ENCODE measurements around the gene SIGLEC6.
A peak's percentile ranks its signal among the peaks of the same experiment; 100 is the strongest.

SIGLEC6 gene

DNA sequence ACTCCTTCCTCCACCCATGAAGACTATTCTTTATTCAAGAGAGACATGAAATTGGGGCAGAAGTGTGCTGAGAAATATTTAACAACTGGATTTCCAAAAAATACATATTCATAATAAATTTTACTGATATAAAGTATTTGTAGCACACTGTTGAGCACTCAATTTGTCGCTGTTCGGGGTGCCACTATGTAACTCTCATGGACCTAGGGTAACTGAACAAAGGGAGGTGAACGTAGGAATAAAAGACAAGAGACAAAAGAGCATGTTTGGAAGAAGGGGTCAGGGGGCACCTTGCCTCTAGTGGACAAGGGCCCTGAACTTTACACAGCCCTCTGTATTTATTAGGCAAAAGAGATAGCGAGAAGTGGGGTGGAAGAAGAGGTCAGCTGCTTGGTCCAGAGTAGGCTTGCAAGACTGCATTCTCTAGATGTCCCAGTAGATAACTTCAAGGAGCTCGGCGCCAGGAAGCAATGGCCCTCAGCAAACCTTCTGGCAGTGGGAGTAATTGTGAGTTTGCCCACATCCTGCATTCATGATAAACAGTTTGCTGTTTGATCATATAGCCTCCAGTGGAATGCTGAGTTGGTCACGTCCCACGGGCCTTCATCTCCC lies 35.1 kb upstream of the SIGLEC6 start:
- TF ChIP-seq SPI1 (IDR thresholded peaks at IDR 0.05; ENCODE audit: low read depth, low read length) (no peak), POLR2AphosphoS5 (IDR thresholded peaks at IDR 0.05; ENCODE audit: low read depth, low read length) (no peak), PAX5 (IDR thresholded peaks at IDR 0.05; ENCODE audit: insufficient read depth, low read length, severe bottlenecking) (no peak), TAF1 (IDR thresholded peaks at IDR 0.05; ENCODE audit: low read depth, low read length) (no peak), POU2F2 (IDR thresholded peaks at IDR 0.05; ENCODE audit: low read depth, low read length) (no peak)
- FAIRE-seq = no peak
- no peak for DNase-seq (ENCODE audit: insufficient read length, low spot score)

DNA sequence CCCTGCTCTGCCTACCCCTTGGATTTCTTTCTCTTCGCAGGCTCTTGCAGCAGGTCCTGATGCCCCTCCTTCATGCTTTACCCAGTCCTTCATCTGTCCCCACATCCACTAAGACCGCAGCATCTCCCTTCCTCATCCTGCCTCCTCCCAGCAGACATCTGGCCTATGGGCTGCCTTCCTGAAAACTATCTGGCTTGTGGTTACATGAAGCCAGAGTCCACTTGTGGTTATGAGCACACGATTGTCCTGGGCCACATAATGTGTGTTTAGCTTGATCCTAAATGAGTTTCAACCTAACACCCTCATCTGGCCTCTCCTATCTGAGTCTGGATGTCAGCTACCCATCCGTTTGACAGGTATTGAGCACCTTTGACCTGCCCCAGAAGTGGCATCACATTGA lies 34.1 kb upstream of the SIGLEC6 start:
- peak; percentile 55 for FAIRE-seq
- TF ChIP-seq POLR2AphosphoS5 (IDR thresholded peaks at IDR 0.05; ENCODE audit: low read depth, low read length) (no peak), TAF1 (IDR thresholded peaks at IDR 0.05; ENCODE audit: low read depth, low read length) (no peak), SPI1 (IDR thresholded peaks at IDR 0.05; ENCODE audit: low read depth, low read length) (no peak), POLR2A (IDR thresholded peaks at IDR 0.05; ENCODE audit: low read depth, low read length) (no peak), PAX5 (IDR thresholded peaks at IDR 0.05; ENCODE audit: insufficient read depth, low read length, severe bottlenecking) (no peak), POU2F2 (IDR thresholded peaks at IDR 0.05; ENCODE audit: low read depth, low read length) (no peak)
- no peak for DNase-seq (ENCODE audit: insufficient read length, low spot score)

DNA sequence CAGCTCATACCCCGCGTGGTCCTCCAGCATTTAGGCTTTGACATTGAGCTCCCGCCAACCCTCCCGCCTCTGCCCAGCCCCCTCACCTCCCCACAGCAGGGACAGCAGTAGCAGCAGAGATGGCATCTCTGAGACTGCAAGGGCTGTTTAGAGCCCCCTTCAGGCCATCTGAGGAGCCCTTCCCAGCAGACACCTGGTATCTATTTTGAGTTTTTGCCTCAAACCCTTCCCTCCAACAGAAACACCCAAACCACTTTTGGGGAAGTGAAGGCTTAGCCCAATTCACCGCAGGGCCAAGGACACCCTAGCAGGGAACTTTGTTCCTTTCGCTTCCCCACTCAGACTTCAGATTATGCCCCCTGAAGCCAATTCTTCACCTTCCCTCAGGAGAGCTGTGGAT lies 33.3 kb upstream of the SIGLEC6 start:
- TF ChIP-seq PAX5 (IDR thresholded peaks at IDR 0.05; ENCODE audit: insufficient read depth, low read length, severe bottlenecking) (no peak), SPI1 (IDR thresholded peaks at IDR 0.05; ENCODE audit: low read depth, low read length) (peak; percentile 95), TAF1 (IDR thresholded peaks at IDR 0.05; ENCODE audit: low read depth, low read length) (no peak), POU2F2 (IDR thresholded peaks at IDR 0.05; ENCODE audit: low read depth, low read length) (0 out of 2 replicates have a peak, but pooled peaks have one; percentile 8)
- DNase-seq (ENCODE audit: insufficient read length, low spot score) (no peak), FAIRE-seq (peak; percentile 87)

DNA sequence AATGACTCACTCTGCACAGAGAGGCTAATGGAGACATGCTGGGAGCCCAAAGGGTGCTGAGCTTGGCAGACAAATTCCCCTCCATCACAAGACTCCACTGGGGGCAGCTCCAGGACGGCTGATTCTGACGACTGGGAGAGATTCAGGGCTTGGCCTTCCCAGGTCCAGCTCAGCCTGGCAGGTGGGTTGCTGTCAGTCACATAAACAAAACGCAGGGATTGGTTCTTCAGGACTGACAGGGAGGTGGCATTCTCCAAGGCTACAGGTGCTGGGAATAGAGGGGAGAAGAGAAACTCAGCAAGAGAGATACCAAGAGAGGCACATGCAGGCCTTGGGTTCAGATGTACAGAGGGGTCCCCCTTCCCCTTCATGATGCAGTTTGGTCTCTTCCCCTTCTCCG lies 28.9 kb upstream of the SIGLEC6 start:
- FAIRE-seq (no peak), DNase-seq (ENCODE audit: insufficient read length, low spot score) (no peak)
- TF ChIP-seq POLR2AphosphoS5 (IDR thresholded peaks at IDR 0.05; ENCODE audit: low read depth, low read length) = no peak
- no peak for TF ChIP-seq POLR2A (IDR thresholded peaks at IDR 0.05; ENCODE audit: low read depth, low read length)
- no peak for TF ChIP-seq TAF1 (IDR thresholded peaks at IDR 0.05; ENCODE audit: low read depth, low read length)
- no peak for TF ChIP-seq SPI1 (IDR thresholded peaks at IDR 0.05; ENCODE audit: low read depth, low read length)
- TF ChIP-seq PAX5 (IDR thresholded peaks at IDR 0.05; ENCODE audit: insufficient read depth, low read length, severe bottlenecking) = no peak
- TF ChIP-seq POU2F2 (IDR thresholded peaks at IDR 0.05; ENCODE audit: low read depth, low read length) = no peak

DNA sequence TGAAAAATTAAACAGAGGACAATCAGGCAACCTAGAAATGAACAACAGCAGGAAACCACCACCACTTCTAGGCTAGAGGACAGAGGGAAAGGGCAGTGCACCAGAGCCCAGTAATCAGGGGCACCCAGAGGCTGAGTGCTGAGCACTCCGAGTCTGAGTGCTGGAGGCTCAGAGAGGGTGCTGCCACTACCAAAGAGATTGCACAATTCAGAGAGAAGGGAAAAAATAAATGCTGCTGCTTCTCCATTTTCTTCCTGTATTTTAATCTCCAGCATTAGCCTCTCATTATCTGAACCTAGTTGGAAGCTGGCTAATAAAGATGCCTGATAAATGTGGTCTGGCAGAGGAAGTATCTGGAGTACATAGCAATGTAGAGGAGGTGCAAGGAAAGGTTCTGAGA lies 27.8 kb upstream of the SIGLEC6 start:
- DNase-seq (ENCODE audit: insufficient read length, low spot score) = no peak
- TF ChIP-seq POLR2AphosphoS5 (IDR thresholded peaks at IDR 0.05; ENCODE audit: low read depth, low read length) = no peak
- no peak for TF ChIP-seq SPI1 (IDR thresholded peaks at IDR 0.05; ENCODE audit: low read depth, low read length)
- no peak for TF ChIP-seq TAF1 (IDR thresholded peaks at IDR 0.05; ENCODE audit: low read depth, low read length)
- no peak for TF ChIP-seq POU2F2 (IDR thresholded peaks at IDR 0.05; ENCODE audit: low read depth, low read length)
- TF ChIP-seq PAX5 (IDR thresholded peaks at IDR 0.05; ENCODE audit: insufficient read depth, low read length, severe bottlenecking) = no peak
- no peak for TF ChIP-seq POLR2A (IDR thresholded peaks at IDR 0.05; ENCODE audit: low read depth, low read length)
- FAIRE-seq = no peak

DNA sequence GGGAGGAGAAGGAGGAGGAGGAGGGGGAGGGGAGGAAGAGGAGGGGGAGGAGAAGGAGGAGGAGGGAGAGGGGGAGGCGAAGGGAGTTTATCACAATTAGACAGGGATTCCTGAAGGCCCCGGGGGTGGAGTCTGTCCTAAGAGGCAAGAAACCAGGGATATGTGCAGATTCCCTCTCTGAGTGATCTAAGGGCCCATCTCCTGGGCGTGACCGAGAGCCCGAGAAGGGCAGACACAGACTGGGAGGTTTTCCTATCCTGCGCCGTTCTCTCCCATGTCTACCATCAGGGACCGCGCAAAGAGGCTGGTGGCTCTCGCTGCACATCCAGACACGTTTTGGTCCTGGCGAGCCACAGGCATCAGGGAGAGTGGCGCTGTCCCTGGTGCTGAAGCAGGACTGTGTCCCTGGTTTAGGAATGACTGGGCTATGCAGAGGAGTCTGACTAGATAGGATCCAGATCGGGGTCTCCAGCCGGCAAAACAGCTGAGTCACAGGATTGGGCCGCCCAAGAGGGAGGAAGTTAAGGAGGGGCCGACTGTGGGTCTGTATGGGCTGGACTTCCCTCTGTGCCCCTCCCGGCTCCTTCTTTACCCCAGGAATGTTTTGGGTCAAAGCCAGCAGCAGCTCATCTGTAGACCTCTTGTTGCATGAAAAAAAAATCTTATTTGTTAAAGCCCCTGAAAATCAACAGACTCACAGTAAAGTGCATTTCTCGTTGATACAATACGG lies 21.7 kb upstream of the SIGLEC6 start:
- FAIRE-seq = peak; percentile 74
- DNase-seq (ENCODE audit: insufficient read length, low spot score) = no peak
- no peak for TF ChIP-seq POU2F2 (IDR thresholded peaks at IDR 0.05; ENCODE audit: low read depth, low read length)
- no peak for TF ChIP-seq POLR2A (IDR thresholded peaks at IDR 0.05; ENCODE audit: low read depth, low read length)
- TF ChIP-seq POLR2AphosphoS5 (IDR thresholded peaks at IDR 0.05; ENCODE audit: low read depth, low read length) = no peak
- no peak for TF ChIP-seq SPI1 (IDR thresholded peaks at IDR 0.05; ENCODE audit: low read depth, low read length)
- no peak for TF ChIP-seq PAX5 (IDR thresholded peaks at IDR 0.05; ENCODE audit: insufficient read depth, low read length, severe bottlenecking)

DNA sequence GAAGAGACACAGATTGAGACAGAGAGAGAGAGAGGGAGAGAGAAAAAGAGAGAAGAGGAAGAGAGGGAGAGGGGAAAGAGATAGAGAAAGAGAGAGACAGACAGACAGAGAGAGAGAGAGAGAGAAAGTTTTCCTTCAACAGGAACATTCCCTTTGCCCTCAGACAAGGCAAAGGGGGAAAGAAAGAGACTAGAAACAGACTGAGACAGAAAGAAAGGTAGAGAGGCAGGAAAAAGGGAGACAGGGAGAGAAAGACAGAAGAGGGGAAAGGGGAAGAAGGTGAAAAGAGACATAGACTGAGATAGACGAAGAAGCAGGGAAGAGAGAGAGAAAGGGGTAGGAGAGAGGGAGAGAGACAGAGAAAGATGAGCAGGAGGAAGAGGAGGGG lies 21.1 kb upstream of the SIGLEC6 start:
- DNase-seq (ENCODE audit: insufficient read length, low spot score) (no peak), FAIRE-seq (no peak)
- TF ChIP-seq SPI1 (IDR thresholded peaks at IDR 0.05; ENCODE audit: low read depth, low read length) (no peak), PAX5 (IDR thresholded peaks at IDR 0.05; ENCODE audit: insufficient read depth, low read length, severe bottlenecking) (no peak), TAF1 (IDR thresholded peaks at IDR 0.05; ENCODE audit: low read depth, low read length) (no peak), POU2F2 (IDR thresholded peaks at IDR 0.05; ENCODE audit: low read depth, low read length) (no peak), POLR2A (IDR thresholded peaks at IDR 0.05; ENCODE audit: low read depth, low read length) (no peak), POLR2AphosphoS5 (IDR thresholded peaks at IDR 0.05; ENCODE audit: low read depth, low read length) (no peak)

DNA sequence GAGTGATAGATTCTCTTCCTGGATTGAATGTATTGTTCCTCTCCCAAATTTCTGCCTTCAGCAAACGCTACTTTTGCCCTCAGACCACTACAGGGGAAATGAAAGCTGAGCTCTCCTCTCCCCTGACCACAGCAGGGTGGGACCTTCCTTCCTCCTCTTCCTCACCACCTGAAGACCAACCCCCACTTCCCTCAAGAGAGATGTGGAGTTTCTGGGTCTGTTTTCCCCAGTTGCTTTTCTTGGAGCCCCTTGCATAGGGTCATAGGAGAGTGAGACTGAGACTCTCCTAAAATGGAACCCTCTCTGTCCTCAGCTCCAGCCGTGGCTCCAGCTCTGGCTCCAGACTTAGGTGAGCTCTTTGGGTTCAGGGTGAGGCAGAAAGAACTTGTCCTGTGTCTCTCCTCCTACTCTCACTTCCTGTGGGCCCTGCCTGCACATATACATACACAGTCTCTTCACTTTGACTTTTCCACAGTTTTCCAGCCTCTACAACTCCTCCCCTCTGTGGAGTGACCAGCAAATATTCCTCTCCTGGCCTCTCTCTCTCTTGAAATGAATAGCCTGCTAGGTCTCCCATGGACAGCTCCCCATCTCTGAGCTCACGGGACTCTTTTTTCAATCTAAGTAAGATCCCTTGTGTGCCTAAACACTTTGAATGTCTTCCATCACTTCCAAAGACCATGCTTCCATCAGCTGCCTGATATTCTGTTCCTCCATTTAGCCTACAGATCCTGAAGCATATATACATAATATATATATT lies 20.4 kb upstream of the SIGLEC6 start:
- no peak for DNase-seq (ENCODE audit: insufficient read length, low spot score)
- peak; percentile 16 for FAIRE-seq
- TF ChIP-seq SPI1 (IDR thresholded peaks at IDR 0.05; ENCODE audit: low read depth, low read length) = peak; percentile 36; the same call in 1 of the 2 replicates
- no peak for TF ChIP-seq PAX5 (IDR thresholded peaks at IDR 0.05; ENCODE audit: insufficient read depth, low read length, severe bottlenecking)

DNA sequence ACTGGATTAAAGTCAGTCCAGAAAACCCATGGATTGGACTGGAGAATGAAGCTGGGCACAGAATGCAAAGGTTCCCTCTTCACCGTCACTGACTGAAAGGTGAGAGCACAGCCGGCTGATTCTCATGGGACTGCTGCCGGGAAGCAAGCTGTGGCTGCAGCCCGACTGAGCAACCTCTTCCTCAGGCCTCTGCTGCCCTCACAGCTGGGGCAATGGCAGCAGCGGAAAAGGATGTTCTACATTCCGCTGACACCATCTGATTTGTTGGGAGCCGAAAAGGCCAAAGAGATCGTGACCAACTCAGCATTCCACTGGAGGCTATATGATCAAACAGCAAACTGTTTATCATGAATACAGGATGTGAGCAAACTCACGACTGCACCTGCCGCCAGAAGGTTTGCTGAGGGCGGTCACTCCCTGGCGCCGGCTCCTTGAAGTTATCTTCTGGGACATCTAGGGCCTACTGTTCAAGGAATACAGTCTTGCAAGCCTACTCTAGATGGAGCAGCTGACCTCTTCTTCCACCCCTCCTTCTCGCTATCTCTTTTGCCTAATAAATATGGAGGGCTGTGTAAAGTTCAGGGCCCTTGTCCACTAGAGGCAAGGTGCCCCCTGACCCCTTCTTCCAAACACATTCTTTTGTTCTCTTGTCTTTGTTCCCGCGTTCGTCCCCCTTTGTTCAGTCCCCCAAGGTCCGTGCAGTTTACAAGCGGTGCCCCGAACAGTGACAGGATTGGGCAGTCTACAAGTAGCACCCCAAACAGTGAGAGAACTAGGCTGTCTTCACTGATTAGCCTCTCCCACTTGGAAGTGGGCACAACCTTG lies 19.6 kb upstream of the SIGLEC6 start:
- no peak for TF ChIP-seq POLR2AphosphoS5 (IDR thresholded peaks at IDR 0.05; ENCODE audit: low read depth, low read length)
- TF ChIP-seq POU2F2 (IDR thresholded peaks at IDR 0.05; ENCODE audit: low read depth, low read length) = no peak
- no peak for TF ChIP-seq POLR2A (IDR thresholded peaks at IDR 0.05; ENCODE audit: low read depth, low read length)
- no peak for TF ChIP-seq SPI1 (IDR thresholded peaks at IDR 0.05; ENCODE audit: low read depth, low read length)
- no peak for TF ChIP-seq PAX5 (IDR thresholded peaks at IDR 0.05; ENCODE audit: insufficient read depth, low read length, severe bottlenecking)
- no peak for TF ChIP-seq TAF1 (IDR thresholded peaks at IDR 0.05; ENCODE audit: low read depth, low read length)
- FAIRE-seq (peak; percentile 43), DNase-seq (ENCODE audit: insufficient read length, low spot score) (no peak)
